WTC11 (cell line): ENCODE data around the gene BCAS3. TPM values are rescaled to one million over a fixed set of nuclear protein-coding genes. Genes with fewer than 3 reads are reported as not detected.

ENCODE experiments used
- ATAC-seq: fragments of 200-7000 bp; cut with Tn5 transposase; 2 replicates; pipeline ENCODE4 v1.10.0; 2021; ENCODE audit warnings: mild to moderate bottlenecking, moderate library complexity
- CTCF ChIA-PET: fragments of 300-600 bp; sonication (Branson Sonifier 250); formaldehyde crosslinking; loops from one replicate; lab custom pipeline; 2021; ENCODE audit warnings: antibody characterized with exemption; lab: Charles Lee
- POLR2A ChIA-PET: fragments of 350-600 bp; sonication (Branson Sonifier 250); formaldehyde crosslinking; loops from one replicate; lab custom pipeline; 2021; ENCODE audit warnings: antibody characterized with exemption; lab: Charles Lee
- DNase-seq: peaks from one replicate; pipeline ENCODE4 v3.0.0; 2021; ENCODE audit warnings: low spot score
- H3K27ac Mint-ChIP-seq: 2 replicates; pipeline ENCODE4 v1.8.0; 2021; ENCODE audit warnings: mixed read lengths
- H3K27me3 Mint-ChIP-seq: 2 replicates; pipeline ENCODE4 v1.8.0; 2021; ENCODE audit warnings: low read depth, mild to moderate bottlenecking, moderate library complexity, mixed read lengths
- H3K36me3 Mint-ChIP-seq: 2 replicates; pipeline ENCODE4 v1.8.0; 2021; ENCODE audit warnings: mixed read lengths
- H3K4me1 Mint-ChIP-seq: 2 replicates; pipeline ENCODE4 v1.8.0; 2022; ENCODE audit warnings: mixed read lengths
- H3K4me3 Mint-ChIP-seq: 2 replicates; pipeline ENCODE4 v1.8.0; 2021; ENCODE audit warnings: mild to moderate bottlenecking, moderate library complexity, mixed read lengths
- H3K9me3 Mint-ChIP-seq: 2 replicates; pipeline ENCODE4 v1.8.0; 2021; ENCODE audit warnings: mixed read lengths
- AR ChIP-seq: fragments of 250-450 bp; sonication (Bioruptor Pico); IDR thresholded peaks from 2 replicates; pipeline ENCODE4 v1.9.0; 2021; ENCODE audit warnings: mild to moderate bottlenecking
- CTCF ChIP-seq: fragments of 200-600 bp; IDR thresholded peaks from 2 replicates; pipeline ENCODE4 v1.8.0; 2022; ENCODE audit warnings: antibody characterized with exemption
- E2F1 ChIP-seq: sonication (generic); formaldehyde crosslinking; IDR thresholded peaks from 2 replicates; pipeline ENCODE4 v1.8.0; 2022; ENCODE audit warnings: mild to moderate bottlenecking, missing genetic modification reagents
- ELF4 ChIP-seq: sonication (generic); formaldehyde crosslinking; IDR thresholded peaks from 2 replicates; pipeline ENCODE4 v1.8.1; 2022; ENCODE audit warnings: low read depth, mild to moderate bottlenecking, moderate library complexity, missing genetic modification reagents
- ESRRA ChIP-seq: sonication (generic); formaldehyde crosslinking; IDR thresholded peaks from 2 replicates; pipeline ENCODE4 v1.8.1; 2022; ENCODE audit warnings: mild to moderate bottlenecking, missing genetic modification reagents, borderline replicate concordance
- ETV6 ChIP-seq: sonication (generic); formaldehyde crosslinking; IDR thresholded peaks from 2 replicates; pipeline ENCODE4 v1.8.1; 2022; ENCODE audit warnings: mild to moderate bottlenecking, missing genetic modification reagents
- JUN ChIP-seq: sonication (generic); formaldehyde crosslinking; IDR thresholded peaks from 2 replicates; pipeline ENCODE4 v1.8.0; 2023; ENCODE audit warnings: mild to moderate bottlenecking, missing genetic modification reagents
- MXD4 ChIP-seq: fragments of 250-450 bp; sonication (Bioruptor Pico); IDR thresholded peaks from 2 replicates; pipeline ENCODE4 v1.8.0; 2021; ENCODE audit warnings: mild to moderate bottlenecking, moderate library complexity, borderline replicate concordance
- NFYB ChIP-seq: sonication (generic); formaldehyde crosslinking; conservative IDR thresholded peaks from 2 replicates; pipeline ENCODE4 v1.8.0; 2022; ENCODE audit warnings: low read depth, missing genetic modification reagents
- PRRX2 ChIP-seq: fragments of 250-450 bp; sonication (Bioruptor Pico); IDR thresholded peaks from 2 replicates; pipeline ENCODE4 v1.8.0; 2021; ENCODE audit warnings: mild to moderate bottlenecking
- RELA ChIP-seq: sonication (generic); formaldehyde crosslinking; IDR thresholded peaks from 2 replicates; pipeline ENCODE4 v1.8.1; 2022; ENCODE audit warnings: missing genetic modification reagents, mild to moderate bottlenecking, borderline replicate concordance
- USF1 ChIP-seq: sonication (generic); formaldehyde crosslinking; IDR thresholded peaks from 2 replicates; pipeline ENCODE4 v1.8.0; 2022; ENCODE audit warnings: mild to moderate bottlenecking, missing genetic modification reagents
- USF2 ChIP-seq: sonication (generic); formaldehyde crosslinking; IDR thresholded peaks from 2 replicates; pipeline ENCODE4 v1.8.1; 2023; ENCODE audit warnings: mild to moderate bottlenecking, missing genetic modification reagents, moderate library complexity
- ZNF121 ChIP-seq: sonication (generic); formaldehyde crosslinking; IDR thresholded peaks from 2 replicates; pipeline ENCODE4 v1.8.0; 2023; ENCODE audit warnings: missing genetic modification reagents
- ZNF219 ChIP-seq: sonication (generic); formaldehyde crosslinking; IDR thresholded peaks from 2 replicates; pipeline ENCODE4 v1.8.0; 2023; ENCODE audit warnings: missing genetic modification reagents, mild to moderate bottlenecking, borderline replicate concordance
- ZNF423 ChIP-seq: fragments of 250-450 bp; sonication (Bioruptor Pico); IDR thresholded peaks from 2 replicates; pipeline ENCODE4 v2.1.2; 2022; ENCODE audit warnings: mild to moderate bottlenecking, moderate library complexity
- ZNF512 ChIP-seq: sonication (generic); formaldehyde crosslinking; IDR thresholded peaks from 2 replicates; pipeline ENCODE4 v1.8.1; 2022; ENCODE audit warnings: missing genetic modification reagents, borderline replicate concordance
- total RNA-seq: library from RNA; stranded (reverse); gene quantifications from 3 replicates; pipeline ENCODE4 v1.2.3, GENCODE V29; 2021

Gene BCAS3
- total RNA-seq, 1 experiment from 2014 or later: 15.5 TPM

- CTCF ChIA-PET: interaction anchor here (1.2 kb wide), 1 partner anchor 11 kb away, joined by 5 read pairs; no protein-coding TSS in a partner anchor
These were observed 661.3 kb downstream of the BCAS3 start for GRCh38 chr17:61338874-61339478.

GRCh38 chr17:61340431-61341209 lies 663.0 kb downstream of the BCAS3 start:
- H3K27ac Mint-ChIP-seq: no peak overlapping the region
- peaks cover 11% of the 10 kb centered on the region for H3K4me1 Mint-ChIP-seq
- no peaks in the 10 kb centered on the region for H3K27me3 Mint-ChIP-seq
- ChIA-PET CTCF (no interaction called here), POLR2A (no interaction called here)
- no peak for DNase-seq
- no peaks in the 10 kb centered on the region for H3K9me3 Mint-ChIP-seq
- no peak overlapping the region for H3K4me3 Mint-ChIP-seq
- ATAC-seq: no peak
- no peaks in the 10 kb centered on the region for H3K36me3 Mint-ChIP-seq
- TF ChIP-seq E2F1 (CRISPR knock-in tag) (no peak), ZNF121 (no peak), ELF4 (CRISPR knock-in tag) (no peak), USF1 (CRISPR knock-in tag) (no peak), MXD4 (CRISPR knock-in tag) (no peak), ETV6 (CRISPR knock-in tag) (no peak), USF2 (CRISPR knock-in tag) (no peak), NFYB (CRISPR knock-in tag) (no peak), RELA (CRISPR knock-in tag) (no peak)

More at GRCh38 chr17:61338874-61339478, 661.3 kb downstream of the BCAS3 start:
- POLR2A ChIA-PET: no interaction called here
- no peak overlapping the region for H3K4me3 Mint-ChIP-seq
- no peaks in the 10 kb centered on the region for H3K36me3 Mint-ChIP-seq
- TF ChIP-seq CTCF (no peak), ZNF423 (CRISPR knock-in tag) (no peak), RELA (CRISPR knock-in tag) (no peak), ZNF219 (CRISPR knock-in tag) (no peak), ESRRA (CRISPR knock-in tag) (no peak), ELF4 (CRISPR knock-in tag) (no peak), AR (no peak), ZNF512 (CRISPR knock-in tag) (no peak), PRRX2 (CRISPR knock-in tag) (no peak), JUN (no peak), ZNF121 (no peak)
- ATAC-seq (no peak), DNase-seq (no peak)
- no peaks in the 10 kb centered on the region for H3K27me3 Mint-ChIP-seq
- H3K4me1 Mint-ChIP-seq: peaks cover 11% of the 10 kb centered on the region
- H3K27ac Mint-ChIP-seq: no peak overlapping the region
- no peaks in the 10 kb centered on the region for H3K9me3 Mint-ChIP-seq
